Testis (tissue), 2 donors: ENCODE measurements around the gene TBC1D25.

Source experiments
- POLR2A ChIP-seq: fragments of 450-650 bp; IDR thresholded peaks from one replicate; pipeline ENCODE4 v1.6.1; 2017; ENCODE audit warnings: antibody characterized with exemption, mild to moderate bottlenecking, moderate library complexity
- TF ChIP-seq, protein P1 (sequence below), 3 experiments: fragments of 450-650 bp in 2 of 3; fragments of 200-600 bp in 1 of 3; sonication (generic) in 1 of 3; IDR thresholded peaks; one replicate each; pipeline ENCODE4 v1.5.1; 2016 to 2019; ENCODE audit warnings: antibody characterized with exemption in 3 of 3, mild to moderate bottlenecking in 2 of 3, moderate library complexity in 1 of 3

DNA sequence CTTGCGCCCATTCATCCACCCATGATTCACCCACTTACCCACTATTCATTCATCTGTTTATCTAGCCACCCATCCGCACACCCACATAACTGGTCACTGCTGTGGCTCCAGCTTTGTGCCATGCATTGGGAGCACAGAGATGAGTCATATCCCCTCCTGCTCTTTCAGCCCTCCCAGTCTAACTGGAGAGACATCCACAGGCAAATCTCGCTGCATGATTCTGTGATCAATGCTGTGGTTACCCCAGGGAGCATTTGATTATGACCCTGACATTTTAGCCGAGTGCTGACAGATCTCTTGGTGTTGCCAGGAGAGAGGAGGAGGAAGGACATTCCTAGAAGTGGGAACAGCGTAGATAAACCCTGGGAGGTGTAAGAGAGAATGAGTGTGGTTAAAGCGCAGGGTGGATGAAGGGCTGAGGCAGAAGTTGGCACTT lies 41.1 kb upstream of the TBC1D25 start:
- TF ChIP-seq, protein P1, sequence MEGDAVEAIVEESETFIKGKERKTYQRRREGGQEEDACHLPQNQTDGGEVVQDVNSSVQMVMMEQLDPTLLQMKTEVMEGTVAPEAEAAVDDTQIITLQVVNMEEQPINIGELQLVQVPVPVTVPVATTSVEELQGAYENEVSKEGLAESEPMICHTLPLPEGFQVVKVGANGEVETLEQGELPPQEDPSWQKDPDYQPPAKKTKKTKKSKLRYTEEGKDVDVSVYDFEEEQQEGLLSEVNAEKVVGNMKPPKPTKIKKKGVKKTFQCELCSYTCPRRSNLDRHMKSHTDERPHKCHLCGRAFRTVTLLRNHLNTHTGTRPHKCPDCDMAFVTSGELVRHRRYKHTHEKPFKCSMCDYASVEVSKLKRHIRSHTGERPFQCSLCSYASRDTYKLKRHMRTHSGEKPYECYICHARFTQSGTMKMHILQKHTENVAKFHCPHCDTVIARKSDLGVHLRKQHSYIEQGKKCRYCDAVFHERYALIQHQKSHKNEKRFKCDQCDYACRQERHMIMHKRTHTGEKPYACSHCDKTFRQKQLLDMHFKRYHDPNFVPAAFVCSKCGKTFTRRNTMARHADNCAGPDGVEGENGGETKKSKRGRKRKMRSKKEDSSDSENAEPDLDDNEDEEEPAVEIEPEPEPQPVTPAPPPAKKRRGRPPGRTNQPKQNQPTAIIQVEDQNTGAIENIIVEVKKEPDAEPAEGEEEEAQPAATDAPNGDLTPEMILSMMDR (IDR thresholded peaks at IDR 0.05): no peak
- no peak for TF ChIP-seq POLR2A
